Measurements from ENCODE around the gene EDC3.
"Not testable (repeated sequence)": the region's sequence is repeated elsewhere in the genome, so short reads cannot be mapped to it uniquely, and the experiment has no call there.

The EDC3 gene

GRCh38 chr15:74603789-74604705, 91.8 kb downstream of the EDC3 start:
- no peak for DNase-seq

GRCh38 chr15:74603026-74603788, 92.6 kb downstream of the EDC3 start:
- DNase-seq = no peak

GRCh38 chr15:74599156-74599555, 96.7 kb downstream of the EDC3 start:
- no peak for DNase-seq

GRCh38 chr15:74598126-74598842, 97.5 kb downstream of the EDC3 start:
- DNase-seq = peak; percentile 57 to 84

GRCh38 chr15:74597146-74597705, 98.6 kb downstream of the EDC3 start:
- not testable (repeated sequence) for DNase-seq

GRCh38 chr15:74596736-74597135, 99.1 kb downstream of the EDC3 start:
- DNase-seq = not testable (repeated sequence)

- no peak for DNase-seq
Measured at GRCh38 chr15:74595271-74595670, 100.6 kb downstream of the EDC3 start.

- no peak for DNase-seq
Measured at GRCh38 chr15:74594455-74594854, 101.4 kb downstream of the EDC3 start.

GRCh38 chr15:74593122-74593521, 102.7 kb downstream of the EDC3 start:
- no peak for DNase-seq

GRCh38 chr15:74592222-74592621, 103.6 kb downstream of the EDC3 start:
- no peak for DNase-seq

- DNase-seq = no peak
Measured at GRCh38 chr15:74589826-74590225, 106.0 kb downstream of the EDC3 start.

- DNase-seq = no peak
Measured at GRCh38 chr15:74585857-74586256, 110.0 kb downstream of the EDC3 start.

- DNase-seq = no peak
Measured at GRCh38 chr15:74585191-74585590, 110.6 kb downstream of the EDC3 start.

- DNase-seq = no peak
Measured at GRCh38 chr15:74584779-74585178, 111.0 kb downstream of the EDC3 start.

- DNase-seq = no peak
Measured at GRCh38 chr15:74584204-74584603, 111.6 kb downstream of the EDC3 start.

Measured in NCI-H187 (cell line).